Loucy (cell line): ENCODE data around the gene LYSMD4.

Experiments
- H2AFZ ChIP-seq: fragments of 200-600 bp; sonication (generic); 2 replicates; pipeline ENCODE4 v1.6.0; 2016; ENCODE audit warnings: antibody characterized with exemption, mild to moderate bottlenecking, low read length, moderate library complexity
- H3F3A ChIP-seq: fragments of 200-600 bp; 2 replicates; pipeline ENCODE4 v1.6.0; 2016; ENCODE audit warnings: antibody characterized with exemption, low read depth, mild to moderate bottlenecking
- H3K27me3 ChIP-seq: fragments of 200-600 bp; sonication (generic); 2 replicates; pipeline ENCODE4 v1.6.1; 2014; ENCODE audit warnings: low read length, mild to moderate bottlenecking; ENCODE audit not compliant: insufficient read depth, poor library complexity, severe bottlenecking
- H3K36me3 ChIP-seq: fragments of 200-600 bp; sonication (generic); 2 replicates; pipeline ENCODE4 v1.6.1; 2016; ENCODE audit warnings: low read length; ENCODE audit not compliant: insufficient read depth
- H3K4me1 ChIP-seq: fragments of 200-600 bp; sonication (generic); 2 replicates; pipeline ENCODE4 v1.5.1; 2014; ENCODE audit warnings: low read length, mild to moderate bottlenecking; ENCODE audit not compliant: insufficient read depth, poor library complexity, severe bottlenecking
- H3K4me2 ChIP-seq: fragments of 200-600 bp; sonication (generic); 2 replicates; pipeline ENCODE4 v1.6.0; 2014; ENCODE audit warnings: antibody characterized with exemption, low read length, low read depth, mild to moderate bottlenecking; ENCODE audit not compliant: poor library complexity, severe bottlenecking
- H3K4me3 ChIP-seq: fragments of 200-600 bp; sonication (generic); 2 replicates; pipeline ENCODE4 v1.5.1; 2014; ENCODE audit warnings: low read length, mild to moderate bottlenecking, mixed read lengths; ENCODE audit not compliant: poor library complexity, severe bottlenecking
- H3K79me2 ChIP-seq: fragments of 200-600 bp; sonication (generic); 2 replicates; pipeline ENCODE4 v1.6.1; 2014; ENCODE audit warnings: low read length; ENCODE audit not compliant: insufficient read depth
- H3K9ac ChIP-seq: fragments of 200-600 bp; sonication (generic); 2 replicates; pipeline ENCODE4 v1.6.0; 2014; ENCODE audit warnings: mild to moderate bottlenecking, low read depth, low read length, moderate library complexity; ENCODE audit not compliant: poor library complexity, severe bottlenecking
- H3K9me2 ChIP-seq: fragments of 200-600 bp; sonication (generic); replicated peaks from 2 replicates; pipeline ENCODE4 v1.6.1; 2016; ENCODE audit warnings: low read depth, low read length, mixed read lengths
- H3K9me3 ChIP-seq: fragments of 200-600 bp; sonication (generic); 2 replicates; pipeline ENCODE4 v1.6.1; 2014; ENCODE audit warnings: mild to moderate bottlenecking, antibody characterized with exemption, low read length, low read depth; ENCODE audit not compliant: insufficient read depth
- H4K20me1 ChIP-seq: fragments of 200-600 bp; sonication (generic); 2 replicates; pipeline ENCODE4 v1.6.0; 2014; ENCODE audit warnings: antibody characterized with exemption, low read length, mild to moderate bottlenecking; ENCODE audit not compliant: insufficient read depth, poor library complexity, severe bottlenecking
- EZH2phosphoT487 ChIP-seq: fragments of 200-600 bp; IDR thresholded peaks from 2 replicates; pipeline ENCODE4 v1.6.1; 2018; ENCODE audit warnings: antibody characterized with exemption, mild to moderate bottlenecking, moderate library complexity, borderline replicate concordance
- TF ChIP-seq, protein P1 (sequence below): fragments of 200-600 bp; sonication (generic); conservative IDR thresholded peaks from 2 replicates; pipeline ENCODE4 v1.5.1; 2014; ENCODE audit warnings: mild to moderate bottlenecking, antibody characterized with exemption, low read length

LYSMD4 gene

DNA sequence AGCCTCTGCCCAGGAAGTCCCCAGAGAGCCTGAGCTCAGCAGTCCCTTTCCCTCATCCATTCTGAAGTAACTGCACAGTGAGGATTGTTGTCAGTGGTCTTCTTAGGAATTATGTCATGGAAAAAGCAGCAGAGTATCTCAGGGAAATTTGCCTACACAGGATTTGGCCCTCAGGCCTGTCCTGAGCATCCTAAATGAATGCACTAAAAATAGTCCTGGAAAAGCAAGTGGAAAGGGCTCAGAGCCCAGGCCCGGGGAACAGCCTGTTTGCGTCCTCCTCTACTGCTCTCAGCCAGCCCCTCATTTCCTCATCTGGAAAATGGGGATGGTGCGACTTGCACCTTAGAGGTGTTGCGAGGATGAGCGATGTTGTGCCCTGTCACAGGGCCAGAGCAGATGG, 21.6 kb downstream of the LYSMD4 start:
- TF ChIP-seq, protein P1, sequence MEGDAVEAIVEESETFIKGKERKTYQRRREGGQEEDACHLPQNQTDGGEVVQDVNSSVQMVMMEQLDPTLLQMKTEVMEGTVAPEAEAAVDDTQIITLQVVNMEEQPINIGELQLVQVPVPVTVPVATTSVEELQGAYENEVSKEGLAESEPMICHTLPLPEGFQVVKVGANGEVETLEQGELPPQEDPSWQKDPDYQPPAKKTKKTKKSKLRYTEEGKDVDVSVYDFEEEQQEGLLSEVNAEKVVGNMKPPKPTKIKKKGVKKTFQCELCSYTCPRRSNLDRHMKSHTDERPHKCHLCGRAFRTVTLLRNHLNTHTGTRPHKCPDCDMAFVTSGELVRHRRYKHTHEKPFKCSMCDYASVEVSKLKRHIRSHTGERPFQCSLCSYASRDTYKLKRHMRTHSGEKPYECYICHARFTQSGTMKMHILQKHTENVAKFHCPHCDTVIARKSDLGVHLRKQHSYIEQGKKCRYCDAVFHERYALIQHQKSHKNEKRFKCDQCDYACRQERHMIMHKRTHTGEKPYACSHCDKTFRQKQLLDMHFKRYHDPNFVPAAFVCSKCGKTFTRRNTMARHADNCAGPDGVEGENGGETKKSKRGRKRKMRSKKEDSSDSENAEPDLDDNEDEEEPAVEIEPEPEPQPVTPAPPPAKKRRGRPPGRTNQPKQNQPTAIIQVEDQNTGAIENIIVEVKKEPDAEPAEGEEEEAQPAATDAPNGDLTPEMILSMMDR = no peak
- no peak for TF ChIP-seq EZH2phosphoT487
- Histone ChIP-seq H3K4me2 (no peak overlapping the region), H3K4me1 (no peaks in the 10 kb centered on the region), H2AFZ (no peak overlapping the region), H3K9me2 (no peaks in the 10 kb centered on the region), H3K27me3 (no peaks in the 10 kb centered on the region), H3K79me2 (no peaks in the 10 kb centered on the region), H3K9ac (no peak overlapping the region), H3K9me3 (no peaks in the 10 kb centered on the region), H3K36me3 (peaks cover 41% of the 10 kb centered on the region; the same call in 1 of the 2 replicates), H4K20me1 (no peaks in the 10 kb centered on the region), H3K4me3 (no peak overlapping the region), H3F3A (0 out of 2 replicates have a peak, but pooled peaks cover 5% of the 10 kb centered on the region)

DNA sequence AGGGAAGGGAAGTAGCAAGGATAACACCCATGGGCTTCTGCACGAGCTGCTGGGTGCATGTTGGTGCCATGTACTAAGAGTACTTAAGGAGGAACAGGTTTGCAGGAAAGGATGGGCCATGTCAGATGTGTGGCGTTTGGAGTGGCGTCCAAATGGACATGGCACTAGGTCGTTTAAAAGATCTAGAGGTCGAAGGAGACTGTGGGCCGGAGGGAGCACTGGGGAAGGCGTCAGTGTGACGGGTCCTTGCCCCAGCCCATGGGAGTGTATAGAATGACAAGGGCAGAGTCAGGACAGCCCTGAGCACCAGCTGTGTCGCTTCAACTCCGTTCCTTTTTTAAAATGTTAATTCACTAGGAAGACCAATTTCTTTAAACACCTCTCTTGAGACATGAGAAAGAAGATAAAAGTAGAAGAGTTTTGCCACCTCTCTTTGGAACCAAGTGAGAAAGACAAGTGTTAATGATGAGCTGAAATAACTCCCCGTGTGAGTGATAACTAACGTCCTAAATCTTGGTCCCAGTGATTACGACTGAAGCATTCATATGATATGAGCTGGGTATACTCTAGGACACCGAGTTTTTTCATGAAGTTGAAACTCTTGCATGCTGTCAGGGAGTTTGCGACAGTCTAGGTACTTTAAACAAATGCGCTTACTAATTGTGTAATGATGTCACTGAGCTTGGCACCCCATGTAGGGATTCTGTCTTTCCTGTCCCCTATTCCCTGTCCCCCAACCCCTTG, 23.8 kb downstream of the LYSMD4 start:
- Histone ChIP-seq H3K4me2 (no peak overlapping the region), H3K4me1 (no peaks in the 10 kb centered on the region), H3K79me2 (no peaks in the 10 kb centered on the region), H3K4me3 (no peak overlapping the region), H4K20me1 (no peaks in the 10 kb centered on the region), H3F3A (0 out of 2 replicates have a peak, but pooled peaks cover 5% of the 10 kb centered on the region), H3K36me3 (peaks cover 30% of the 10 kb centered on the region; the same call in 1 of the 2 replicates), H2AFZ (no peak overlapping the region), H3K9me3 (no peaks in the 10 kb centered on the region), H3K27me3 (no peaks in the 10 kb centered on the region), H3K9me2 (no peaks in the 10 kb centered on the region), H3K9ac (no peak overlapping the region)
- no peak for TF ChIP-seq EZH2phosphoT487
- TF ChIP-seq, protein P1 = no peak

DNA sequence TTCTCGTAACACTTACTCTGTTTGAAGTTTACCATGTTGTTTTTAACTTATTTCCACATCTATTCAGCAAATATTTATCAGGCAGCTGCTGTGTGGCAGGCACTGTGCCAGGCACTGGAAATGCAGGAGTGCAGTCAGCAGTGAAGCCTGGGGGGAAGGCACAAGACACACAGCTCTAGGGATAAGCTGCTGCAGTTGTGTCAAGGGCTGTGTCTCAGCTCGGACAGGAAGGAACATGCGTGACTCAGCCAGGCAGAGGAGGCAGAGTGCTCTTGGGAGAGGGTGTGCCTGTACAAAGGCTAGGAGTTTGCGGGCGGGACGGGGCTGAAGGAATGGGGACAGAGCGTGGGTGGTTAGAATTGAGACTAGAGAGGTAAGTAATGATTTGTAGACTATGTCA, 24.7 kb downstream of the LYSMD4 start:
- TF ChIP-seq EZH2phosphoT487 = no peak
- TF ChIP-seq, protein P1 = no peak
- Histone ChIP-seq H3K4me3 (no peak overlapping the region), H3F3A (0 out of 2 replicates have a peak, but pooled peaks cover 1% of the 10 kb centered on the region), H2AFZ (no peak overlapping the region), H3K9me3 (no peaks in the 10 kb centered on the region), H3K4me1 (no peaks in the 10 kb centered on the region), H4K20me1 (no peaks in the 10 kb centered on the region), H3K27me3 (no peaks in the 10 kb centered on the region), H3K4me2 (no peak overlapping the region), H3K36me3 (peaks cover 30% of the 10 kb centered on the region; the same call in 1 of the 2 replicates), H3K9ac (no peak overlapping the region), H3K79me2 (no peaks in the 10 kb centered on the region), H3K9me2 (no peaks in the 10 kb centered on the region)
